Esophagus muscularis mucosa (tissue), 4 donors: ENCODE measurements around the gene LZTS2. TPM values are rescaled to one million over a fixed set of nuclear protein-coding genes. Genes with fewer than 3 reads are reported as not detected.
"Not testable (repeated sequence)": the region's sequence is repeated elsewhere in the genome, so short reads cannot be mapped to it uniquely, and the experiment has no call there.

Experiments
- DNase-seq: peaks from one replicate; pipeline ENCODE4 v3.0.0-alpha.2; 2017; ENCODE audit errors: extremely low spot score
- H3K27ac ChIP-seq, 4 donors: fragments of 200-600 bp; sonication (generic); replicated peaks in 1 of 4; 1 replicate in 3 of 4; 2 replicates in 1 of 4; pipeline ENCODE4 v1.5.1; 2016 to 2019; ENCODE audit warnings: mild to moderate bottlenecking in 1 of 4
- H3K27me3 ChIP-seq, 4 donors: fragments of 200-600 bp; sonication (generic); one replicate each; pipeline versions ENCODE4 v1.5.1 to v1.6.0; 2016 to 2019
- H3K36me3 ChIP-seq, 4 donors: fragments of 200-600 bp; sonication (generic); one replicate each; pipeline ENCODE4 v1.5.1; 2016 to 2019
- H3K4me1 ChIP-seq, 4 donors: fragments of 200-600 bp; sonication (generic); one replicate each; pipeline ENCODE4 v1.5.1; 2016 to 2019
- H3K4me3 ChIP-seq, 4 donors: fragments of 200-600 bp; sonication (generic); 1 replicate in 2 of 4; 2 replicates in 2 of 4; pipeline ENCODE4 v1.5.1; 2016 to 2019; ENCODE audit warnings: mild to moderate bottlenecking in 4 of 4, moderate library complexity in 1 of 4
- H3K9me3 ChIP-seq, 4 donors: fragments of 200-600 bp; sonication (generic); 1 replicate in 3 of 4; 2 replicates in 1 of 4; pipeline ENCODE4 v1.5.1; 2016 to 2019
- CTCF ChIP-seq, 3 experiments: fragments of 200-600 bp in 2 of 3; fragments of 450-650 bp in 1 of 3; sonication (generic) in 2 of 3; IDR thresholded peaks; one replicate each; pipeline ENCODE4 v1.5.1; 2017 to 2019; ENCODE audit warnings: antibody characterized with exemption in 3 of 3, mild to moderate bottlenecking in 2 of 3, moderate library complexity in 1 of 3
- EP300 ChIP-seq: sonication (generic); formaldehyde crosslinking; IDR thresholded peaks from one replicate; pipeline ENCODE4 v1.6.1; 2017; ENCODE audit warnings: antibody characterized with exemption
- POLR2A ChIP-seq: fragments of 450-650 bp; IDR thresholded peaks from one replicate; pipeline ENCODE4 v1.6.1; 2017; ENCODE audit warnings: antibody characterized with exemption, moderate library complexity, mild to moderate bottlenecking, low read depth
- POLR2AphosphoS5 ChIP-seq, 2 donors: sonication (generic); formaldehyde crosslinking; IDR thresholded peaks; one replicate each; pipeline ENCODE4 v1.6.1; 2017; ENCODE audit warnings: antibody characterized with exemption in 2 of 2
- WGBS: methylation state at CpG from one replicate; pipeline ENCODE4 v1.1.5; 2018; 5-methylcytosine and 5-hydroxymethylcytosine counted together
- intact Hi-C: fragments of 100-400 bp; cut with DNase I; formaldehyde crosslinking; loops from one replicate; pipeline ENCODE4 v1.15.1; 2023
- total RNA-seq, 4 donors: library from RNA; depleted of rRNA; stranded (reverse); fragments of >200 nt; gene quantifications; one replicate each; pipeline versions ENCODE4 v1.1.0 to v1.2.1, GENCODE V29; 2016

Gene LZTS2
- total RNA-seq, 4 donors from 2014 or later: 90.5 to 209 (median 162) TPM

DNA sequence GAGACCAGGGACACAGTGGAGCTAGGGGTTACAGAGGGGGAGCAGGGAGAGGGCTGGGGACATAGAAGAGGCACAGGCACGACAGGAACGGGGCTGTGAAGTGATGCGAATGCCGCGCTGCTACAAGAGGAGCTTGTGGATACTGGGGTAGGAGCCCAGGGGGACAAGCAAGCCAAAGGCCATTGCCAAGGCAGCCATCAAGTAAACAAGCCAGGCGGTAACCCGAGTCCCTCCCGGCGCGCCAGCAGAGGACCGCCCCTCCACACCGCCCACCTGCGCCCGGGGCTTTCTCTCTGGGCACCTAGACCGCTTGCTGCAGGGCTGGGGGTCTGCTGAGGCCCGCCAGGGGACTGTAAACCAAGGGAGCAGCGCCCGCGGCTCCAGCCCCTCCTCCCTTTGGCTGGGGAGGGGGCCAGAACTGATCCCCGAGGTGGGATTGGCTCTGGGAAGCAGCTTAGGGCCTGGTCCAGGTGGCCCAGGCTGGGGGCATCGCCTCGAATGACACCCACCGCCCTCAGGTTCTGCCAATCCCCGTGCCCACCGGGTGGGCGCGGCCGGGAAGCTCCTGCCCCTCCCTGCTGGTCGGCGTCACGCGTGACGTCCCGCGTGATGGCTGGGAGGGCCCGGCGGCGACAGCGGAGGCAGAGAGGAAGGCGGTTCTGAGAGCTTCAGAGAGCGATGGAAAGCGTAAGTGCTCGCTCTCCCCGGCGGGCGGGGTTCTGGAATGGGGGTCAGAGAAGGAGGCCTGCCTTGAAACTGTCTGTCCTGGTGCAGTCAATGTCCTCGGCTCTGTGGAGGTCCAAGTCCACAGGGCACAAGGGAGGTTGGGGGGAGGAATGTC, 32.4 kb downstream of the LZTS2 start:
- peak; percentile 95 for DNase-seq
- WGBS: 0% methylated on average over 22 of the region's 47 CpGs
- no peaks in the 10 kb centered on the region for H3K9me3 ChIP-seq
- H3K36me3 ChIP-seq: peaks cover 19 to 27% (median 27%) of the 10 kb centered on the region in 4 donors
- peak; percentile 58 for TF ChIP-seq POLR2A
- TF ChIP-seq EP300: no peak
- peak in 1 of 3 experiments; percentile 3 for TF ChIP-seq CTCF (IDR thresholded peaks at IDR 0.05)
- TF ChIP-seq POLR2AphosphoS5 (IDR thresholded peaks at IDR 0.05): peak; percentile 57 to 88
- intact Hi-C loops: no loop called here
- H3K4me3 ChIP-seq: peak overlapping the region; percentile 74 to 85 (median 80)
- no peaks in the 10 kb centered on the region for H3K27me3 ChIP-seq
- peaks cover 23 to 37% (median 31%) of the 10 kb centered on the region in 4 donors for H3K4me1 ChIP-seq
- peak overlapping the region; percentile 94 to 99 (median 96) for H3K27ac ChIP-seq

DNA sequence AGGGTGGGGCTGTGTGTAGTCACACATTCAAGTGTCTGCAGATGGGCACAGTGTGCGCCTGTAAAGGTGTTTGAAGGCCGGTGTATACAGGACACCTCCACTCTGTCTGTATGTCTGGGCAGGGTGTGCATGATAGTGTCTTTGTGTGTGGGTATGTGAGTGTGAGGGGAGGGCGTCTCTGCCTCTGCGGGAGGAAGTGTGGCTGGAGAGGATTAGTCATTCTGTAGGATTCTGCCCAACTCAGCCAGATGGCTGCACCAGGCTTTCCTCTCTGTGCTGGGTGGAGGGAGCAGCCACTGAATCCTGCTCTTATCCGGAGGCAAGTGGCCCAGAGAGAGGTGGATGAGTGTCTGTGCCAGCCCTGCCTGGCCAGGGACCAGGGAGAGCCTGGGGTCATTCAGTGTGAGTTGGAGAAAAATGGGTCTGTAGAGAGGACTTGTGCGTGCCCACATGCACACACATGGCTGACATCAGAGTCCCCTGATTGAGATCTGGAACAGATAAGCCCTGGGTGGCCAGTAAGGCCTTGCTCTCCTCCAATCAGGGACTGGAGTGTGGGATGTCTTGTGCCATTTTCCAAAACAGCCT, 33.1 kb downstream of the LZTS2 start:
- peaks cover 26 to 34% (median 34%) of the 10 kb centered on the region in 4 donors for H3K36me3 ChIP-seq
- WGBS: 6% methylated on average over 3 of the region's 6 CpGs
- peak overlapping the region; percentile 74 to 85 (median 80) for H3K4me3 ChIP-seq
- no peaks in the 10 kb centered on the region for H3K27me3 ChIP-seq
- peak overlapping the region; percentile 94 to 99 (median 96) for H3K27ac ChIP-seq
- peaks cover 23 to 37% (median 31%) of the 10 kb centered on the region in 4 donors for H3K4me1 ChIP-seq
- DNase-seq: peak; percentile 94
- no peaks in the 10 kb centered on the region for H3K9me3 ChIP-seq
- intact Hi-C loops: no loop called here
- no peak for TF ChIP-seq POLR2A
- peak; percentile 15 to 73 for TF ChIP-seq POLR2AphosphoS5 (IDR thresholded peaks at IDR 0.05)
- no peak for TF ChIP-seq CTCF (IDR thresholded peaks at IDR 0.05)
- no peak for TF ChIP-seq EP300

DNA sequence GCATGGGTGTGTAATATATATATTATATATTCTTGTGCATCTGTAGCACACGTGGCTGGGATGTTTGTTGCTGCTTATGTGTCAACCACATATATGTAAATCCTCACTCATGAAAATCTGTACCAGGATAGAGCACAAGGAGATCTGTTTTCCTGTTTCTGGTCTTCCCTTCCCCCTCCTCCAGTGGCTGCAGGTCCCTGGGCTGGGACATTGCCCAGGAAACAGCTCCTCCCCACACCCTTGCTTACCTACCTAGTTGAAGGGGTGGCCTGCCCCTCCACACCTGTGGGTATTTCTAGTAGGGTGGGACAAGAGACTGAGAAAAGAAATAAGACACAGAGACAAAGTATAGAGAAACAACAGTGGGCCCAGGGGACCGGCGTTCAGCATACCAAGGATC, 33.7 kb downstream of the LZTS2 start:
- WGBS: 71% methylated on average over 3 of the region's 3 CpGs
- Histone ChIP-seq H3K27me3 (no peaks in the 10 kb centered on the region), H3K36me3 (peaks cover 31 to 39% (median 39%) of the 10 kb centered on the region in 4 donors), H3K9me3 (no peaks in the 10 kb centered on the region), H3K27ac (peak overlapping the region; percentile 94 to 99 (median 96)), H3K4me1 (peaks cover 23 to 37% (median 31%) of the 10 kb centered on the region in 4 donors), H3K4me3 (peak overlapping the region; percentile 74 to 85 (median 80))
- intact Hi-C loops: no loop called here
- TF ChIP-seq EP300: no peak
- TF ChIP-seq POLR2AphosphoS5 (IDR thresholded peaks at IDR 0.05): no peak
- no peak for DNase-seq

- 91% methylated on average over 4 of the region's 4 CpGs for whole genome bisulfite sequencing
- intact Hi-C loops: not testable (repeated sequence)
Observed at GRCh38 chr10:101034404-101034803, 34.8 kb downstream of the LZTS2 start.

DNA sequence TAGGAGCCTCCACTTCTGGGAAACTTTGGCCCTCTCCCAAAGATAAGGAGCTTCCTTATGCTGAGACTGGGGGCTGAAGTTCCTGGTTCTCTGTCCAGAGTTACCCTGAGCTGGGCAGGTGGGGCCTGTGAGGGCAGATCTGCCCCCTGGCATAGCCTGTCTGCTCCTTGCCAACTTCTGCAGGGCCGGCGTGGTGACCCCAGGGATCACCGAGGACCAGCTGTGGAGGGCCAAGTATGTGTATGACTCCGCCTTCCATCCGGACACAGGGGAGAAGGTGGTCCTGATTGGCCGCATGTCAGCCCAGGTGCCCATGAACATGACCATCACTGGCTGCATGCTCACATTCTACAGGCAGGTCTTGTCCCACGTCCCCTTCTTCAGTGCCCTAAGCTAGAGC, 35.7 kb downstream of the LZTS2 start:
- peaks cover 31 to 60% (median 56%) of the 10 kb centered on the region in 4 donors for H3K36me3 ChIP-seq
- intact Hi-C loops: no loop called here

More at GRCh38 chr10:101034404-101034803, 34.8 kb downstream of the LZTS2 start:
- not testable (repeated sequence) for H3K4me3 ChIP-seq, H3K9me3 ChIP-seq, H3K27ac ChIP-seq, DNase-seq, H3K27me3 ChIP-seq
- H3K36me3 ChIP-seq: peaks cover 31 to 51% (median 50%) of the 10 kb centered on the region in 4 donors
- H3K4me1 ChIP-seq: peaks cover 23 to 37% (median 31%) of the 10 kb centered on the region in 4 donors

More for the DNA sequence above, 35.7 kb downstream of the LZTS2 start:
- TF ChIP-seq EP300 (no peak), POLR2A (no peak), POLR2AphosphoS5 (IDR thresholded peaks at IDR 0.05) (no peak), CTCF (IDR thresholded peaks at IDR 0.05) (no peak)
- no peak overlapping the region for H3K4me3 ChIP-seq
- 87% methylated on average over 7 of the region's 7 CpGs for WGBS
- H3K9me3 ChIP-seq: no peaks in the 10 kb centered on the region
- H3K4me1 ChIP-seq: peaks cover 21 to 31% (median 28%) of the 10 kb centered on the region in 4 donors
- no peak overlapping the region for H3K27ac ChIP-seq
- H3K27me3 ChIP-seq: no peaks in the 10 kb centered on the region
- DNase-seq: no peak
